HG03135 (cell line): ENCODE measurements around the gene DRICH1.
"Not testable (repeated sequence)": the region's sequence is repeated elsewhere in the genome, so short reads cannot be mapped to it uniquely, and the experiment has no call there.

Source experiments
- ATAC-seq: cut with Tn5 transposase; IDR thresholded peaks from one replicate; pipeline ENCODE4 v1.9.1; 2021; ENCODE audit warnings: mild to moderate bottlenecking, moderate library complexity; ENCODE audit not compliant: unreplicated experiment

The DRICH1 gene

GRCh38 chr22:23651676-23652075 is 19.6 kb upstream of the DRICH1 start:
- ATAC-seq = no peak

- ATAC-seq = no peak
These were observed 17.0 kb upstream of the DRICH1 start for GRCh38 chr22:23649071-23649501.

GRCh38 chr22:23646526-23646925 is 14.4 kb upstream of the DRICH1 start:
- not testable (repeated sequence) for ATAC-seq

- not testable (repeated sequence) for ATAC-seq
These were observed 8.1 kb upstream of the DRICH1 start for GRCh38 chr22:23640206-23640605.

GRCh38 chr22:23639661-23640060 is 7.5 kb upstream of the DRICH1 start:
- no peak for ATAC-seq

GRCh38 chr22:23638611-23639010 is 6.5 kb upstream of the DRICH1 start:
- ATAC-seq = no peak

- ATAC-seq = not testable (repeated sequence)
These were observed 3.2 kb upstream of the DRICH1 start for GRCh38 chr22:23635291-23635690.

GRCh38 chr22:23628056-23628743 is 3.9 kb downstream of the DRICH1 start:
- ATAC-seq = not testable (repeated sequence)

- ATAC-seq = not testable (repeated sequence)
These were observed 4.6 kb downstream of the DRICH1 start for GRCh38 chr22:23627401-23628055.

- no peak for ATAC-seq
These were observed 5.7 kb downstream of the DRICH1 start for GRCh38 chr22:23626286-23626975.

- ATAC-seq = no peak
These were observed 9.5 kb downstream of the DRICH1 start for GRCh38 chr22:23622634-23623033.

- not testable (repeated sequence) for ATAC-seq
These were observed 10.2 kb downstream of the DRICH1 start for GRCh38 chr22:23621916-23622315.

GRCh38 chr22:23621082-23621780 is 10.9 kb downstream of the DRICH1 start:
- no peak for ATAC-seq

- no peak for ATAC-seq
These were observed 18.7 kb downstream of the DRICH1 start for GRCh38 chr22:23613193-23613972.

- ATAC-seq = no peak
These were observed 21.9 kb downstream of the DRICH1 start for GRCh38 chr22:23609983-23610781.

- ATAC-seq = no peak
These were observed 23.5 kb downstream of the DRICH1 start for GRCh38 chr22:23608583-23608982.

- no peak for ATAC-seq
These were observed 25.7 kb downstream of the DRICH1 start for GRCh38 chr22:23606204-23607131.

- ATAC-seq = no peak
These were observed 27.0 kb downstream of the DRICH1 start for GRCh38 chr22:23604939-23605712.
